Endodermal cell (in vitro differentiated cells): ENCODE results near the gene TAAR1. TPM values are rescaled to one million over a fixed set of nuclear protein-coding genes. Genes with fewer than 3 reads are reported as not detected.
"Not testable (repeated sequence)": the region's sequence is repeated elsewhere in the genome, so short reads cannot be mapped to it uniquely, and the experiment has no call there.

Experiments used
- DNase-seq: peaks from one replicate; pipeline ENCODE4 v3.0.0-alpha.2; 2017
- H3K27ac ChIP-seq: 2 replicates; pipeline ENCODE4 v1.5.1; 2013; ENCODE audit warnings: mild to moderate bottlenecking, low read depth, low read length, moderate library complexity
- H3K27me3 ChIP-seq: 2 replicates; pipeline ENCODE4 v1.6.1; 2013; ENCODE audit warnings: mild to moderate bottlenecking, low read length, moderate library complexity; ENCODE audit not compliant: insufficient read depth, control insufficient read depth, poor library complexity, severe bottlenecking
- H3K36me3 ChIP-seq: 2 replicates; pipeline ENCODE4 v1.7.0; 2013; ENCODE audit warnings: mild to moderate bottlenecking, low read length, moderate library complexity; ENCODE audit not compliant: control insufficient read depth, insufficient read depth
- H3K4me1 ChIP-seq: one replicate; pipeline ENCODE4 v1.7.0; 2013; ENCODE audit warnings: low read length; ENCODE audit not compliant: control insufficient read depth, insufficient read depth
- H3K4me3 ChIP-seq: 2 replicates; pipeline ENCODE4 v1.5.1; 2013; ENCODE audit warnings: mild to moderate bottlenecking, low read length, moderate library complexity
- H3K9ac ChIP-seq: 2 replicates; pipeline ENCODE4 v1.6.1; 2013; ENCODE audit warnings: mild to moderate bottlenecking, low read length, moderate library complexity; ENCODE audit not compliant: poor library complexity, severe bottlenecking; ENCODE audit errors: extremely low read depth
- H3K9me3 ChIP-seq: 2 replicates; pipeline ENCODE4 v1.6.1; 2013; ENCODE audit warnings: mild to moderate bottlenecking, low read length, moderate library complexity; ENCODE audit not compliant: control insufficient read depth
- H3K27ac Mint-ChIP-seq: 2 replicates; pipeline ENCODE4 v1.8.0; 2020; ENCODE audit warnings: mixed read lengths
- H3K27me3 Mint-ChIP-seq: 2 replicates; pipeline ENCODE4 v1.8.0; 2021; ENCODE audit warnings: mild to moderate bottlenecking, mixed read lengths; ENCODE audit not compliant: insufficient read depth
- H3K36me3 Mint-ChIP-seq: 2 replicates; pipeline ENCODE4 v1.8.0; 2020; ENCODE audit warnings: low read depth, mixed read lengths
- H3K4me1 Mint-ChIP-seq: 2 replicates; pipeline ENCODE4 v1.8.0; 2020; ENCODE audit warnings: mixed read lengths
- H3K4me3 Mint-ChIP-seq: 2 replicates; pipeline ENCODE4 v1.8.0; 2020; ENCODE audit warnings: mild to moderate bottlenecking, moderate library complexity, mixed read lengths
- H3K9me3 Mint-ChIP-seq: 2 replicates; pipeline ENCODE4 v1.8.0; 2020; ENCODE audit warnings: mild to moderate bottlenecking, mixed read lengths
- WGBS, 2 experiments: methylation state at CpG; one replicate each; pipeline versions ENCODE4 v1.1.5 to v1.1.7; 2013; ENCODE audit warnings: missing lambda C conversion rate in 2 of 2, mixed read lengths in 1 of 2; ENCODE audit not compliant: insufficient coverage in 1 of 2, insufficient read length in 1 of 2; 5-methylcytosine and 5-hydroxymethylcytosine counted together
- long read RNA-seq, 4 experiments: library from polyadenylated mRNA in 2 of 4; library from RNA in 1 of 4; library from capped mRNA in 1 of 4; stranded (forward) in 3 of 4; unstranded in 1 of 4; transcript quantifications; one replicate each; pipeline ENCODE4 v2.0.0, GENCODE V29; 2020 to 2021; ENCODE audit warnings: inconsistent platforms in 1 of 4
- polyA plus RNA-seq, 2 experiments: library from polyadenylated mRNA; stranded (reverse); fragments of 50-300 nt; gene quantifications; one replicate each; pipeline ENCODE4 v1.2.3, GENCODE V29; 2013
- total RNA-seq, 2 donors: library from RNA; stranded (reverse); fragmentation: NEBNext Ultra II Directional in 1 of 2; extraction: Animal tissue kit (Norgen Biotek cat#: 25700) in 1 of 2; gene quantifications; 2 replicates in 1 of 2; 3 replicates in 1 of 2; pipeline ENCODE4 v1.2.1, GENCODE V29; 2021
- TF ChIP-seq, protein P1 (sequence below): fragments of 200-600 bp; sonication (generic); conservative IDR thresholded peaks from 2 replicates; pipeline ENCODE4 v1.5.0; 2021; ENCODE audit warnings: antibody characterized with exemption, mild to moderate bottlenecking

Gene TAAR1, protein sequence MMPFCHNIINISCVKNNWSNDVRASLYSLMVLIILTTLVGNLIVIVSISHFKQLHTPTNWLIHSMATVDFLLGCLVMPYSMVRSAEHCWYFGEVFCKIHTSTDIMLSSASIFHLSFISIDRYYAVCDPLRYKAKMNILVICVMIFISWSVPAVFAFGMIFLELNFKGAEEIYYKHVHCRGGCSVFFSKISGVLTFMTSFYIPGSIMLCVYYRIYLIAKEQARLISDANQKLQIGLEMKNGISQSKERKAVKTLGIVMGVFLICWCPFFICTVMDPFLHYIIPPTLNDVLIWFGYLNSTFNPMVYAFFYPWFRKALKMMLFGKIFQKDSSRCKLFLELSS
- total RNA-seq = not detected
- not detected for polyA plus RNA-seq (2013, experiment 1 of 2)
- not detected for polyA plus RNA-seq (2013, experiment 2 of 2)
- long read RNA-seq, experiment 1 = 0 reads
- long read RNA-seq, experiment 2 = 0 reads
- long read RNA-seq, experiment 3 = 0 reads
- long read RNA-seq, experiment 4 = 0 reads

DNA sequence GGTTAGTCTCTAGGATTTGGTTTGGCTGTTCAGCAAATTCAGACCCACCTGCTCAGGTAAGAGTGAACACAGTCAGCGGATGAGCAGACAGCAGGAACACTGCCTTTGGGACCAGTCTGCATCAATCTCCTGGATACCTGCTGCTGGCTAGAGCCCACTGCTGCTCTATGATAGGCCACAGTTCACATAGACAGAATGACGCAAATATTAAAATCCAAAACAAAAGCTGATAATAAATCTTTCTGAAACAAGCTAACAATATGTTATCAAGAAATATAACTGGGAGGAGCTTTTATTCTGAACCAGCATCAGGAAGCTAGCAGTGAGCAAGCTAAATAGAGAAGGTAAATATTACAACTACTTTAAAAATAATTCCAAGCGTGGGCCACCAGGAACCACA is at the start of gene TAAR1:
Gene TAAR1, minus strand, starts transcription at position 101 of the 400 bp plus-strand sequence. CDS start 13,179 bp downstream, outside the sequence.
- Histone ChIP-seq H3K4me1 (no peaks in the 10 kb centered on the region), H3K4me3 (no peak within 1 kb of the TSS), H3K36me3 (no peaks in the 10 kb centered on the region), H3K27me3 (no peaks in the 10 kb centered on the region), H3K27ac (no peak within 1 kb of the TSS), H3K9ac (no peak within 1 kb of the TSS), H3K9me3 (no peaks in the 10 kb centered on the region)
- H3K36me3 Mint-ChIP-seq = no peaks in the 10 kb centered on the region
- no peak within 1 kb of the TSS for H3K27ac Mint-ChIP-seq
- 60 to 84% methylated on average over 1 to 3 of the region's 3 CpGs for WGBS, 2 experiments
- H3K4me1 Mint-ChIP-seq = no peaks in the 10 kb centered on the region
- H3K9me3 Mint-ChIP-seq = no peaks in the 10 kb centered on the region
- no peak for DNase-seq
- no peaks in the 10 kb centered on the region for H3K27me3 Mint-ChIP-seq
- H3K4me3 Mint-ChIP-seq = no peak within 1 kb of the TSS
- TF ChIP-seq, protein P1, sequence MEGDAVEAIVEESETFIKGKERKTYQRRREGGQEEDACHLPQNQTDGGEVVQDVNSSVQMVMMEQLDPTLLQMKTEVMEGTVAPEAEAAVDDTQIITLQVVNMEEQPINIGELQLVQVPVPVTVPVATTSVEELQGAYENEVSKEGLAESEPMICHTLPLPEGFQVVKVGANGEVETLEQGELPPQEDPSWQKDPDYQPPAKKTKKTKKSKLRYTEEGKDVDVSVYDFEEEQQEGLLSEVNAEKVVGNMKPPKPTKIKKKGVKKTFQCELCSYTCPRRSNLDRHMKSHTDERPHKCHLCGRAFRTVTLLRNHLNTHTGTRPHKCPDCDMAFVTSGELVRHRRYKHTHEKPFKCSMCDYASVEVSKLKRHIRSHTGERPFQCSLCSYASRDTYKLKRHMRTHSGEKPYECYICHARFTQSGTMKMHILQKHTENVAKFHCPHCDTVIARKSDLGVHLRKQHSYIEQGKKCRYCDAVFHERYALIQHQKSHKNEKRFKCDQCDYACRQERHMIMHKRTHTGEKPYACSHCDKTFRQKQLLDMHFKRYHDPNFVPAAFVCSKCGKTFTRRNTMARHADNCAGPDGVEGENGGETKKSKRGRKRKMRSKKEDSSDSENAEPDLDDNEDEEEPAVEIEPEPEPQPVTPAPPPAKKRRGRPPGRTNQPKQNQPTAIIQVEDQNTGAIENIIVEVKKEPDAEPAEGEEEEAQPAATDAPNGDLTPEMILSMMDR = no peak

DNA sequence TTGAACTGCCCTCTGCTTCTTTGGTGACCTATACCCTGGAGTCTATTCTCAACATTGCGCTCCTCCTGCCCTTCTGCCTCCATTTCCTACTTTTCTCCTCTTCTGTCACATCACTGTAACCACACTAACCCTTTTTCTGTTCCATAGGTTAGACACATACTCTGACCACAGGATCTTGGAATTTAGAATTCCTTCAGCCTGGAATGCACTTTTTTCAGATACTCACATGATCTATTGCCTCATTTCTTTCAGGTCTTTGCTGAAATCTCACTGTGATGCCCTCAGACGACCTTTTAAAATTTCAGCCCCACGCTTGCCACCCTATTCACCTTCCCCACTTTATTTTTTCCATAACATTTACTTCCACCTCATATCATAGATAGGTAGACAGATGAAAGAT is 49.8 kb upstream of the TAAR1 start:
- H3K9me3 Mint-ChIP-seq = peaks cover 7% of the 10 kb centered on the region
- Histone ChIP-seq H3K27me3 (no peaks in the 10 kb centered on the region), H3K27ac (no peak overlapping the region), H3K9ac (no peak overlapping the region), H3K9me3 (no peaks in the 10 kb centered on the region), H3K4me3 (no peak overlapping the region), H3K36me3 (no peaks in the 10 kb centered on the region), H3K4me1 (no peaks in the 10 kb centered on the region)
- H3K27me3 Mint-ChIP-seq = peaks cover 2% of the 10 kb centered on the region
- DNase-seq = no peak
- no peaks in the 10 kb centered on the region for H3K36me3 Mint-ChIP-seq
- no peak overlapping the region for H3K27ac Mint-ChIP-seq
- 83 to 92% methylated on average over 1 to 3 of the region's 3 CpGs for WGBS, 2 experiments
- no peak overlapping the region for H3K4me3 Mint-ChIP-seq
- no peaks in the 10 kb centered on the region for H3K4me1 Mint-ChIP-seq
- TF ChIP-seq, protein P1 = no peak

DNA sequence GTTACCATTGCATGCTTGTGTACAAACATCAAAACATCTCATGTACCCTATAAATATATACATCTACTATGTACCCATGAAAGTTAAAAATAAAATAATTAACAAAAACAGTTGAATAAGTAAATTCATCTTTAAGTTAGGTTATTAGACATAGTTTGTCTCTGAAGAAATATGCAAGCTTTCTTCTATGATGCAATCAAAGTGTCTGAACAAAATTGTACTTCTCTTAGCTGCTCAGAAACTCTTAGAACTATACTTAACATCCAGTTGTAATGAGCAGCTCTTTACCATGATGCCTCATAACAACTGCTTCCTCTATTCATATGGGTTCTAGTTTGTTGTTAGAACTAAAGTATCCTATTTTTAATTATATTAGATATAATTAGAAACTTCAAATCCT is 49.0 kb upstream of the TAAR1 start:
- TF ChIP-seq, protein P1 = no peak
- Histone ChIP-seq H3K9me3 (no peaks in the 10 kb centered on the region), H3K9ac (no peak overlapping the region), H3K4me3 (no peak overlapping the region), H3K4me1 (no peaks in the 10 kb centered on the region), H3K36me3 (no peaks in the 10 kb centered on the region), H3K27me3 (no peaks in the 10 kb centered on the region), H3K27ac (no peak overlapping the region)
- no peaks in the 10 kb centered on the region for H3K4me1 Mint-ChIP-seq
- H3K36me3 Mint-ChIP-seq = no peaks in the 10 kb centered on the region
- no peak for DNase-seq
- no peak overlapping the region for H3K27ac Mint-ChIP-seq
- peaks cover 2% of the 10 kb centered on the region for H3K27me3 Mint-ChIP-seq
- no peak overlapping the region for H3K4me3 Mint-ChIP-seq
- peaks cover 7% of the 10 kb centered on the region for H3K9me3 Mint-ChIP-seq

DNA sequence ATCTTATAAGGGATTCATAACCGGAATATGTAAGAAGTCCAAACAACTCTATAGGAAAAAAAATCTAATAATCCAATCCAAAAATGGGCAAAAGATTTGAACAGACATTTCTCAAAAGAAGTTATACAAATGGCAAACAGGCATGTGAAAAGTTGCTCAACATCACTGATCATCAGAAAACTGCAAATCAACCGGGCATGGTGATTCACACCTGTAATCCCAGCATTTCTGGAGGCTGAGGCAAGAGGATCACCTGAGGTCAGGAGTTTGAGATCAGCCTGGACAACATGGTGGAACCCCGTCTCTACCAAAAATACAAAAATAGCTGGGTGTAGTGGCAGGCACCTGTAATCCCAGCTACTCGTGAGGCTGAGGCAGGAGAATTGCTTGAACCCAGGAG is 47.8 kb upstream of the TAAR1 start:
- H3K36me3 Mint-ChIP-seq, H3K4me3 Mint-ChIP-seq, H3K9me3 Mint-ChIP-seq, H3K9ac ChIP-seq, H3K4me1 ChIP-seq, H3K27ac Mint-ChIP-seq, H3K27me3 ChIP-seq, H3K27ac ChIP-seq, H3K9me3 ChIP-seq, H3K4me3 ChIP-seq, H3K4me1 Mint-ChIP-seq, H3K36me3 ChIP-seq, H3K27me3 Mint-ChIP-seq, DNase-seq: not testable (repeated sequence)
- 80 to 82% methylated on average over 4 of the region's 4 CpGs for WGBS, 2 experiments
